Measurements from ENCODE around the gene IGFBP6. TPM values are rescaled to one million over a fixed set of nuclear protein-coding genes. Genes with fewer than 3 reads are reported as not detected.

IGFBP6 gene
- polyA plus RNA-seq, 1 donor from 2014 or later = not detected

- no peak overlapping the region for H3K4me2 ChIP-seq (ENCODE audit: low read length)
Measured at GRCh38 chr12:53067074-53067992, 30.1 kb upstream of the IGFBP6 start.

More at GRCh38 chr12:53067074-53067992, 30.1 kb upstream of the IGFBP6 start:
- Histone ChIP-seq H3K9me2 (ENCODE audit: insufficient read depth, low read length) (no peaks in the 10 kb centered on the region), H2AFZ (ENCODE audit: low read depth, low read length) (no peak overlapping the region), H3K9me3 (ENCODE audit: low read length) (no peaks in the 10 kb centered on the region), H3K79me2 (replicated peaks; ENCODE audit: insufficient read depth, low read length) (no peaks in the 10 kb centered on the region), H3K36me3 (ENCODE audit: insufficient read depth, low read length) (peaks cover 4% of the 10 kb centered on the region), H3K27ac (ENCODE audit: low read length) (no peak overlapping the region), H3K27me3 (ENCODE audit: insufficient read depth, low read depth, low read length) (no peaks in the 10 kb centered on the region), H4K20me1 (ENCODE audit: insufficient read depth) (no peaks in the 10 kb centered on the region), H3K9ac (ENCODE audit: low read length) (no peak overlapping the region), H3K4me3 (ENCODE audit: low read length) (no peak overlapping the region), H3F3A (ENCODE audit: insufficient read depth, low read length, poor library complexity, severe bottlenecking) (no peaks in the 10 kb centered on the region)
- no peak for TF ChIP-seq CTCF (IDR thresholded peaks at IDR 0.05; ENCODE audit: poor library complexity, severe bottlenecking)
- no peak for TF ChIP-seq SMC3 (conservative IDR thresholded peaks at IDR 0.05; ENCODE audit: poor library complexity)
- no peak for TF ChIP-seq MXI1 (conservative IDR thresholded peaks at IDR 0.05; ENCODE audit: poor library complexity, severe bottlenecking)
- no peak for TF ChIP-seq RAD21 (conservative IDR thresholded peaks at IDR 0.05)
- no peak for TF ChIP-seq REST (IDR thresholded peaks at IDR 0.05; ENCODE audit: borderline replicate concordance)
- TF ChIP-seq POLR2AphosphoS5 (IDR thresholded peaks at IDR 0.05) = no peak
- TF ChIP-seq TAF1 (IDR thresholded peaks at IDR 0.05; ENCODE audit: low read depth) = no peak
- no peak for TF ChIP-seq EZH2 (IDR thresholded peaks at IDR 0.05; ENCODE audit: borderline replicate concordance, insufficient read depth, low read length, poor library complexity, severe bottlenecking)
- no peak for TF ChIP-seq EP300 (conservative IDR thresholded peaks at IDR 0.05; ENCODE audit: poor library complexity, severe bottlenecking)

All from neural cell (in vitro differentiated cells).